Colonic mucosa (tissue), 4 donors: ENCODE measurements around the gene FAM78B. TPM values are rescaled to one million over a fixed set of nuclear protein-coding genes. Genes with fewer than 3 reads are reported as not detected.

Experiments used
- DNase-seq: peaks from one replicate; pipeline ENCODE4 v3.0.0-alpha.2; 2020
- H3K27ac ChIP-seq: fragments of 200-600 bp; one replicate; pipeline ENCODE4 v1.8.0; 2021
- H3K27me3 ChIP-seq: fragments of 200-600 bp; one replicate; pipeline ENCODE4 v1.8.0; 2021
- H3K36me3 ChIP-seq: fragments of 200-600 bp; one replicate; pipeline ENCODE4 v1.8.0; 2021
- H3K4me1 ChIP-seq: fragments of 200-600 bp; one replicate; pipeline ENCODE4 v1.8.0; 2021; ENCODE audit warnings: mild to moderate bottlenecking
- H3K4me3 ChIP-seq: fragments of 200-600 bp; one replicate; pipeline ENCODE4 v1.8.0; 2021
- H3K9ac ChIP-seq, 2 donors: one replicate each; pipeline ENCODE4 v1.7.0; 2013; ENCODE audit warnings: control low read depth in 2 of 2, low read depth in 2 of 2, low read length in 2 of 2
- H3K9me3 ChIP-seq: fragments of 200-600 bp; one replicate; pipeline ENCODE4 v1.8.0; 2021
- CTCF ChIP-seq: fragments of 200-600 bp; IDR thresholded peaks from one replicate; pipeline ENCODE4 v1.8.0; 2022; ENCODE audit warnings: antibody characterized with exemption, mild to moderate bottlenecking
- intact Hi-C: fragments of 100-400 bp; cut with DNase I; formaldehyde crosslinking; loops from one replicate; pipeline ENCODE4 v1.14.1; 2022
- total RNA-seq, 2 donors: library from RNA; stranded (reverse); fragmentation: NEBNext Ultra II Directional in 1 of 2; extraction: Animal tissue kit (Norgen Biotek cat#: 25700) in 1 of 2; gene quantifications; one replicate each; pipeline ENCODE4 v1.2.1, GENCODE V29; 2021
- donor health status: healthy.
- donor health status: DM: no; HTN: no; CAD: no.
- donor health status: DM: no; HTN: no; CAD: no.

The FAM78B gene
- total RNA-seq, 2 donors from 2014 or later, result 0.69 to 1.2 TPM

DNA sequence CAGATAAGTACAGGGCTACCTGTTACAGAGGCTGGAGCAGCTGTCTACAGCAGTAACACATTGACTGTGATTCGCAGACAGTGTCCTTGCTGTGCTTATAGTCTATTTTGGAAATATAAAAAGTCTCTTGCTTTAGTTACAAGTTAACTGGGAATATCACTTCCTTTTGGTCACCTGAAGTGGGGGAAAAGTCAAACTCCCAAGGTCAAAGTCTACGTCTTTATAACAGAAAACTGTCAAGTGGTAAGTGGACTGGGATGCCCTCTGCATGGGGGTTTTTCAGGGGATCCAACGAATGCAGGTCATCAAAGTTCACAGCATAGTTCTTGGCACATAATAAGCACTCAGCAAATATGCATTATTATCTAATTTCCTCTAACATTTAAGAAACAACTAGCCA, 55.4 kb downstream of the FAM78B start:
- intact Hi-C loops, result no loop called here
- Histone ChIP-seq H3K27ac (no peak overlapping the region), H3K4me1 (no peaks in the 10 kb centered on the region), H3K27me3 (no peaks in the 10 kb centered on the region), H3K4me3 (no peak overlapping the region), H3K9ac (no peak overlapping the region), H3K36me3 (no peaks in the 10 kb centered on the region), H3K9me3 (no peaks in the 10 kb centered on the region)
- DNase-seq, result no peak
- no peak for TF ChIP-seq CTCF

DNA sequence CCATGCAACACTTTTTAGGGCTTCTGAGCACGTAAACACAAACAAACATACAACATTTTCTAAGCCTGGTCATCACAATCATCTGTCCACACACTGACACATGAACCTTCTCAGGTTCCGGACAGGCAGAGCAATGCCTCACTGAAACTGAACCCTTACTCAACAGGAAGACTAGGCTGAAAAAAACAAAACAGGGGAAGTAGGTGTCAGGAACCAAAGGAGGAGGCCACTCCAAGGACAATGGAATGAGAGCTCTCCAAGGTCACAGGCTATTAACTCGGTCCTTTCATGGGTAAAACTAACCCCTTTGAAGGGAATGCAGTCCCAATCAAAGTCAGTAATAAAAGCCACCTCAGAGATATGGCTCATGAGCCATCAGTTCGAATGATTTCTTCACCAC, 76.6 kb downstream of the FAM78B start:
- no peak for DNase-seq
- Histone ChIP-seq H3K4me1 (no peaks in the 10 kb centered on the region), H3K27ac (no peak overlapping the region), H3K9ac (no peak overlapping the region), H3K9me3 (no peaks in the 10 kb centered on the region), H3K4me3 (no peak overlapping the region), H3K27me3 (no peaks in the 10 kb centered on the region), H3K36me3 (no peaks in the 10 kb centered on the region)
- TF ChIP-seq CTCF, result no peak
- intact Hi-C loops, result no loop called here

DNA sequence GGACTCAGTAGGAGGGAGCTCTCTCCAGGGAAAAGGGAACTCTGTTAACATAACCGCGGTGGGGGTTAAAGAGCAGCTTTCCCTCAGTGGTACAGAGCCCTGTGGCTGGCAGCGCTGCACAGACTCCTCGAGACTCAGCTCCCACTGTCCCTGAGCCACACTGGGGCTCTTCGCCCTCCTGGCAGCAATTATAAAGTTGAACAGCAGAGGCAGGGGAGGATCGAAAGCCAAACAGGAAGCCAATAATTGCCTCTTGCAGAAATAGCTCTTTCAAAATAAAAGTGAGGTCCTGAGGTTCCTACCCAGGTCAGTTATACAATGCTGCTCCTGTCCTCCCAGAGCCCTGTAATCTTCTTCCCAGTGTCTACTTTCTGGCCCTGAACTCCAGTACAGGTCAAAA, 77.0 kb downstream of the FAM78B start:
- Histone ChIP-seq H3K9ac (no peak overlapping the region), H3K27ac (no peak overlapping the region), H3K4me3 (no peak overlapping the region), H3K36me3 (no peaks in the 10 kb centered on the region), H3K9me3 (no peaks in the 10 kb centered on the region), H3K4me1 (no peaks in the 10 kb centered on the region), H3K27me3 (no peaks in the 10 kb centered on the region)
- TF ChIP-seq CTCF, result no peak
- intact Hi-C loops, result no loop called here
- DNase-seq, result no peak

DNA sequence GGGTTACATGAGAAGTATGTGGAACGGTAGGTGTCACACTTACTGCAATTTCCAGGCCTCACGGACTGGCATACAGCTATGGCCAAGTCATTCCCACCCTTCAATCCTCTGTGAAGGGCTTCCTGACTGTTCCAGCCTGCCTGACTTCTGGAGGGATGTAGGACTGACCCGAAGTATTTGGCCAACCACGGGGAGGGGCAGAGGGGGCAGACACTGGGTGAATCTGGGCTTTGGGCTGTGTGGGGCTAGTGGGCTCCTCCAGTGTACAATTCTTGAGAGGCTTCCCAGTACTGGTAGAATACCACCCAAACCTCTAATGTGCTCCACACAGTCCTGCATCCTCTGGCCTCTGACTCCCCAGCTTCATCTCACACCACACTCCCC, 78.2 kb downstream of the FAM78B start:
- no peaks in the 10 kb centered on the region for H3K4me1 ChIP-seq
- H3K4me3 ChIP-seq, result no peak overlapping the region
- H3K9ac ChIP-seq, result no peak overlapping the region
- DNase-seq, result no peak
- no peaks in the 10 kb centered on the region for H3K9me3 ChIP-seq
- TF ChIP-seq CTCF, result no peak
- no peaks in the 10 kb centered on the region for H3K27me3 ChIP-seq
- no peak overlapping the region for H3K27ac ChIP-seq
- H3K36me3 ChIP-seq, result no peaks in the 10 kb centered on the region
- intact Hi-C loops, result no loop called here

GRCh38 chr1:166087734-166088571, 78.8 kb downstream of the FAM78B start:
- Histone ChIP-seq H3K9ac (no peak overlapping the region), H3K4me1 (no peaks in the 10 kb centered on the region), H3K36me3 (no peaks in the 10 kb centered on the region), H3K27ac (no peak overlapping the region), H3K4me3 (no peak overlapping the region), H3K9me3 (no peaks in the 10 kb centered on the region), H3K27me3 (no peaks in the 10 kb centered on the region)
- intact Hi-C loops, result no loop called here
- DNase-seq, result no peak
- no peak for TF ChIP-seq CTCF
